Spleen (tissue), 7 donors: ENCODE results near the gene SEL1L.

Experiments
- CTCF ChIP-seq, 11 experiments: fragments of 200-600 bp in 7 of 11; fragments of 450-650 bp in 4 of 11; sonication (generic) in 4 of 11; IDR thresholded peaks in 8 of 11; conservative IDR thresholded peaks in 3 of 11; 1 replicate in 7 of 11; 2 replicates in 4 of 11; pipeline versions ENCODE4 v1.4.0 to v1.8.0; 2016 to 2021; ENCODE audit warnings: antibody characterized with exemption in 11 of 11, inconsistent platforms in 4 of 11, mild to moderate bottlenecking in 1 of 11
- POLR2A ChIP-seq, 3 donors: fragments of 450-650 bp; IDR thresholded peaks; one replicate each; pipeline ENCODE4 v1.5.1; 2017; ENCODE audit warnings: antibody characterized with exemption in 3 of 3, mild to moderate bottlenecking in 1 of 3
- POLR2AphosphoS5 ChIP-seq, 3 donors: sonication (generic); formaldehyde crosslinking; IDR thresholded peaks; one replicate each; pipeline ENCODE4 v1.5.1; 2017; ENCODE audit warnings: antibody characterized with exemption in 3 of 3
- donor health status: DM: no; HTN: no; CAD: no; lungs with moderate emphysema.
- donor health status: DM: no; HTN: no; CAD: no.
- donor health status: DM: no; HTN: no; CAD: no.

DNA sequence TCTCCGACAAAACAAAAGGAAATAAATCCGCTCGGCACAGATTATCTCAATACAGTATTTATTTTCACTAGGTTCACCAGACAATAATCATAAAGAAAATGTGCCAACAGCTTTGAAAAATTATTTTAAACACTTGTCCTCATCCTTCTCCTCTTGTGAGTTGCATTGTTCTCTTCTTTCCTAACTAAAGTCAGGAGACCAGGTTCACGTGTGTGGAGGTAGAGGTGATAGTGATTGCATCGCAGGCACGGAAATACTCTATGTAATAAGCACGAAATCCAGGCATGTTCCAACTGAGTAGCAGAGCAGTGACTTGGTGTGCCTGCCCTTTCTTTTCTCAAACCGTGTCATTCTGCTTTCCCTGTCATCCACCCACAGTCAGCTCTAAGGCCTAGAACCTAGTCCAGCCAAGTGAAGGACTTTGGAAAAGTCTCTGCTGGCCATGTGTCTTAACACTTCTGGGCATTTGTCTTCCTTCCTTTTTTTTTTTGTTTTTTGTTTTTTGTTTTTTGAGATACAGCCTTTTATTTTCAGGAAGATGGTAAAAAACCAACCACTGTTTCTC is 939 bp upstream of the SEL1L start:
- TF ChIP-seq POLR2A (IDR thresholded peaks at IDR 0.05) (no peak), CTCF (IDR thresholded peaks at IDR 0.05 in 8 of 11, conservative IDR thresholded peaks at IDR 0.05 in 3 of 11) (no peak), POLR2AphosphoS5 (IDR thresholded peaks at IDR 0.05) (no peak)
